ENCODE measurements around the gene GNG8.

DNA sequence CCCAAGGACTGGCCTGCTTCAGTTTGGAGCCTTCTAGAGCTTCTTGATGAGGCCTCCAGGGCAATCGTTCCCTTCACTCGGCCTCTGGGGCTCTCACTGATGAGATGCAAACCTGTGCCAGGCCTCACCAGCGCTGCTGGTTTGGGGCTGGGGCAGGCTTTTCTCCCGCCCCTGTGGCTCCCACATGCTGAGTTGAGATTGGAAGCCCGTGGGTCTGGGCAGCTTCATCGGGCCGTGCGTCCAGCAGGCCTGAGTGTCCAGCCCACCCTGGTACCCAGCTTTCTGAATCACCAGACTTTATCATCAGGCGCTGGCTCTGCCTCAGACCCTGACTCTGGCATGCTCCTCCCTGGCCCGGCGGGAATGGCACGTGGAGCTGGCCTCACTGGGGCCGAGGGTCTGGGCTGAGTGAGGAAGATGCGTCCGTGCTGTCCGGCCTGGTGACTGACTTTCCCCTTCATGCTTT is 30.6 kb downstream of the GNG8 start:
- TF ChIP-seq, protein P1, sequence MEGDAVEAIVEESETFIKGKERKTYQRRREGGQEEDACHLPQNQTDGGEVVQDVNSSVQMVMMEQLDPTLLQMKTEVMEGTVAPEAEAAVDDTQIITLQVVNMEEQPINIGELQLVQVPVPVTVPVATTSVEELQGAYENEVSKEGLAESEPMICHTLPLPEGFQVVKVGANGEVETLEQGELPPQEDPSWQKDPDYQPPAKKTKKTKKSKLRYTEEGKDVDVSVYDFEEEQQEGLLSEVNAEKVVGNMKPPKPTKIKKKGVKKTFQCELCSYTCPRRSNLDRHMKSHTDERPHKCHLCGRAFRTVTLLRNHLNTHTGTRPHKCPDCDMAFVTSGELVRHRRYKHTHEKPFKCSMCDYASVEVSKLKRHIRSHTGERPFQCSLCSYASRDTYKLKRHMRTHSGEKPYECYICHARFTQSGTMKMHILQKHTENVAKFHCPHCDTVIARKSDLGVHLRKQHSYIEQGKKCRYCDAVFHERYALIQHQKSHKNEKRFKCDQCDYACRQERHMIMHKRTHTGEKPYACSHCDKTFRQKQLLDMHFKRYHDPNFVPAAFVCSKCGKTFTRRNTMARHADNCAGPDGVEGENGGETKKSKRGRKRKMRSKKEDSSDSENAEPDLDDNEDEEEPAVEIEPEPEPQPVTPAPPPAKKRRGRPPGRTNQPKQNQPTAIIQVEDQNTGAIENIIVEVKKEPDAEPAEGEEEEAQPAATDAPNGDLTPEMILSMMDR (IDR thresholded peaks at IDR 0.05; ENCODE audit: low read depth, low read length) = no peak
- no peak for TF ChIP-seq EZH2phosphoT487 (IDR thresholded peaks at IDR 0.05; ENCODE audit: low read depth)

Measured in OCI-LY3 (cell line).